22Rv1 (cell line): Measurements from ENCODE around the gene BOC.

Experiments used
- ZFX ChIP-seq: fragments of 450-650 bp; IDR thresholded peaks from 2 replicates; pipeline ENCODE4 v1.6.1; 2017; ENCODE audit warnings: antibody characterized with exemption, borderline replicate concordance
- TF ChIP-seq, protein P1 (sequence below): fragments of 450-650 bp; IDR thresholded peaks from 2 replicates; pipeline ENCODE4 v1.5.1; 2017; ENCODE audit warnings: mild to moderate bottlenecking

GRCh38 chr3:113292933-113293332 lies 81.6 kb downstream of the BOC start:
- TF ChIP-seq, protein P1, sequence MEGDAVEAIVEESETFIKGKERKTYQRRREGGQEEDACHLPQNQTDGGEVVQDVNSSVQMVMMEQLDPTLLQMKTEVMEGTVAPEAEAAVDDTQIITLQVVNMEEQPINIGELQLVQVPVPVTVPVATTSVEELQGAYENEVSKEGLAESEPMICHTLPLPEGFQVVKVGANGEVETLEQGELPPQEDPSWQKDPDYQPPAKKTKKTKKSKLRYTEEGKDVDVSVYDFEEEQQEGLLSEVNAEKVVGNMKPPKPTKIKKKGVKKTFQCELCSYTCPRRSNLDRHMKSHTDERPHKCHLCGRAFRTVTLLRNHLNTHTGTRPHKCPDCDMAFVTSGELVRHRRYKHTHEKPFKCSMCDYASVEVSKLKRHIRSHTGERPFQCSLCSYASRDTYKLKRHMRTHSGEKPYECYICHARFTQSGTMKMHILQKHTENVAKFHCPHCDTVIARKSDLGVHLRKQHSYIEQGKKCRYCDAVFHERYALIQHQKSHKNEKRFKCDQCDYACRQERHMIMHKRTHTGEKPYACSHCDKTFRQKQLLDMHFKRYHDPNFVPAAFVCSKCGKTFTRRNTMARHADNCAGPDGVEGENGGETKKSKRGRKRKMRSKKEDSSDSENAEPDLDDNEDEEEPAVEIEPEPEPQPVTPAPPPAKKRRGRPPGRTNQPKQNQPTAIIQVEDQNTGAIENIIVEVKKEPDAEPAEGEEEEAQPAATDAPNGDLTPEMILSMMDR = no peak
- TF ChIP-seq ZFX = no peak
